H1 (cell line): ENCODE measurements around the gene NMUR1. TPM values are rescaled to one million over a fixed set of nuclear protein-coding genes. Genes with fewer than 3 reads are reported as not detected.

Experiments used
- CTCF ChIA-PET: fragments of 300-600 bp; sonication (Branson Sonifier 250); formaldehyde crosslinking; loops from one replicate; lab custom pipeline; 2021; ENCODE audit not compliant: partially characterized antibody; lab: Charles Lee
- POLR2A ChIA-PET: fragments of 300-600 bp; sonication (Branson Sonifier 250); formaldehyde crosslinking; loops from one replicate; lab custom pipeline; 2021; ENCODE audit warnings: inconsistent platforms; ENCODE audit not compliant: partially characterized antibody; lab: Charles Lee
- DNase-seq, 2 experiments: peaks; one replicate each; pipeline versions ENCODE4 v3.0.0 to v3.0.0-alpha.2; 2010 to 2022; ENCODE audit warnings: low spot score in 2 of 2, low read depth in 1 of 2, mixed read lengths in 1 of 2
- FAIRE-seq: peaks from 2 replicates; lab custom pipeline; 2011; peaks lifted over from hg19 to GRCh38; lab: Jason Lieb, UNC
- H2AFZ ChIP-seq: 2 replicates; pipeline ENCODE4 v1.8.1; 2012; ENCODE audit warnings: low read length, inconsistent platforms
- H2AK5ac ChIP-seq: 2 replicates; pipeline ENCODE4 v1.6.1; 2013; ENCODE audit warnings: low read depth, low read length
- H2BK120ac ChIP-seq: replicated peaks from 2 replicates; pipeline ENCODE3; 2013; ENCODE audit warnings: low read depth, low read length, inconsistent platforms
- H2BK12ac ChIP-seq: 2 replicates; pipeline ENCODE4 v1.6.1; 2013; ENCODE audit warnings: low read depth, low read length
- H2BK15ac ChIP-seq: 2 replicates; pipeline ENCODE4 v1.6.1; 2013; ENCODE audit warnings: low read length
- H2BK20ac ChIP-seq: 2 replicates; pipeline ENCODE4 v1.6.1; 2013; ENCODE audit warnings: low read length
- H2BK5ac ChIP-seq: 2 replicates; pipeline ENCODE4 v1.6.1; 2013; ENCODE audit warnings: low read depth, low read length
- H3K14ac ChIP-seq: 2 replicates; pipeline ENCODE4 v1.6.1; 2013; ENCODE audit warnings: inconsistent platforms; ENCODE audit not compliant: insufficient read length
- H3K18ac ChIP-seq: 2 replicates; pipeline ENCODE4 v1.6.1; 2013; ENCODE audit warnings: low read length; ENCODE audit errors: extremely low read depth
- H3K23ac ChIP-seq: 2 replicates; pipeline ENCODE4 v1.6.1; 2013; ENCODE audit warnings: inconsistent platforms; ENCODE audit not compliant: insufficient read length
- H3K23me2 ChIP-seq: 2 replicates; pipeline ENCODE4 v1.6.1; 2013; ENCODE audit warnings: low read depth, low read length
- H3K27ac ChIP-seq: 2 replicates; pipeline ENCODE4 v1.6.1; 2011; ENCODE audit warnings: low read depth, low read length, inconsistent platforms
- H3K27me3 ChIP-seq, 4 experiments: replicated peaks in 1 of 4; 1 replicate in 1 of 4; 2 replicates in 3 of 4; pipeline versions ENCODE4 v1.6.1 to v1.8.1; 2011 to 2013; ENCODE audit warnings: low read length in 3 of 4, mild to moderate bottlenecking in 3 of 4, inconsistent platforms in 2 of 4, mixed read lengths in 2 of 4, moderate library complexity in 1 of 4; ENCODE audit not compliant: control insufficient read depth in 3 of 4, insufficient read depth in 3 of 4; ENCODE audit errors: extremely low read depth in 1 of 4
- H3K36me3 ChIP-seq, 4 experiments: 2 replicates each; pipeline versions ENCODE4 v1.6.1 to v1.8.1; 2011 to 2013; ENCODE audit warnings: mild to moderate bottlenecking in 4 of 4, low read length in 3 of 4, moderate library complexity in 2 of 4, control low read depth in 1 of 4, inconsistent platforms in 1 of 4; ENCODE audit not compliant: insufficient read depth in 4 of 4, control insufficient read depth in 2 of 4
- H3K4ac ChIP-seq: replicated peaks from 2 replicates; pipeline ENCODE3; 2013; ENCODE audit warnings: low read length, low read depth, mixed read lengths, inconsistent platforms; ENCODE audit not compliant: insufficient read length
- H3K4me1 ChIP-seq, 4 experiments: replicated peaks in 1 of 4; 1 replicate in 1 of 4; 2 replicates in 3 of 4; pipeline versions ENCODE4 v1.6.1 to v1.8.1; 2011 to 2013; ENCODE audit warnings: low read length in 3 of 4, inconsistent platforms in 2 of 4, mixed read lengths in 1 of 4; ENCODE audit not compliant: insufficient read depth in 4 of 4, control insufficient read depth in 3 of 4
- H3K4me2 ChIP-seq, 2 experiments: 2 replicates each; pipeline versions ENCODE4 v1.6.1 to v1.8.1; 2011 to 2013; ENCODE audit warnings: low read depth in 2 of 2, low read length in 2 of 2, control low read depth in 1 of 2, inconsistent platforms in 1 of 2, mild to moderate bottlenecking in 1 of 2; ENCODE audit not compliant: insufficient read depth in 1 of 2
- H3K4me3 ChIP-seq, 4 experiments: fragments of 200-600, 300-600 bp in 1 of 4; sonication (generic), shearing (Covaris generic), sonication (Bioruptor Twin) in 1 of 4; 2 replicates each; pipeline versions ENCODE4 v1.5.1 to v1.8.1; 2011 to 2016; ENCODE audit warnings: low read length in 4 of 4, low read depth in 3 of 4, control low read depth in 2 of 4, inconsistent platforms in 2 of 4, mild to moderate bottlenecking in 2 of 4, mixed read lengths in 1 of 4, moderate library complexity in 1 of 4; ENCODE audit not compliant: insufficient read depth in 2 of 4; ENCODE audit errors: extremely low read depth in 1 of 4
- H3K56ac ChIP-seq: replicated peaks from 2 replicates; pipeline ENCODE3; 2013; ENCODE audit warnings: low read depth, mild to moderate bottlenecking, mixed read lengths, low read length, inconsistent platforms; ENCODE audit not compliant: insufficient read length
- H3K79me1 ChIP-seq: 2 replicates; pipeline ENCODE4 v1.6.1; 2013; ENCODE audit warnings: low read depth, low read length, control low read depth
- H3K79me2 ChIP-seq, 2 experiments: 2 replicates each; pipeline versions ENCODE4 v1.6.1 to v1.8.1; 2012 to 2013; ENCODE audit warnings: low read length in 2 of 2, mild to moderate bottlenecking in 2 of 2, inconsistent platforms in 1 of 2; ENCODE audit not compliant: insufficient read depth in 2 of 2, control insufficient read depth in 1 of 2
- H3K9ac ChIP-seq, 4 experiments: replicated peaks in 1 of 4; 1 replicate in 1 of 4; 2 replicates in 3 of 4; pipeline versions ENCODE4 v1.6.1 to v1.8.1; 2011 to 2013; ENCODE audit warnings: low read depth in 3 of 4, low read length in 3 of 4, control low read depth in 2 of 4, mild to moderate bottlenecking in 2 of 4, moderate library complexity in 2 of 4, inconsistent platforms in 1 of 4; ENCODE audit errors: extremely low read depth in 1 of 4
- H3K9me3 ChIP-seq, 2 experiments: 2 replicates each; pipeline versions ENCODE4 v1.6.1 to v1.8.1; 2012 to 2013; ENCODE audit warnings: mild to moderate bottlenecking in 2 of 2, moderate library complexity in 2 of 2, control low read depth in 1 of 2, inconsistent platforms in 1 of 2, low read depth in 1 of 2, low read length in 1 of 2, mixed read lengths in 1 of 2; ENCODE audit not compliant: insufficient read depth in 2 of 2
- H4K20me1 ChIP-seq, 2 experiments: replicated peaks in 1 of 2; 2 replicates each; pipeline versions ENCODE3 to v1.8.1; 2011 to 2013; ENCODE audit warnings: inconsistent platforms in 2 of 2, low read length in 2 of 2, mild to moderate bottlenecking in 1 of 2; ENCODE audit not compliant: insufficient read depth in 2 of 2, control insufficient read depth in 1 of 2
- H4K5ac ChIP-seq: 2 replicates; pipeline ENCODE4 v1.6.1; 2013; ENCODE audit warnings: low read length, low read depth, mixed read lengths, inconsistent platforms; ENCODE audit not compliant: insufficient read length
- H4K8ac ChIP-seq: 2 replicates; pipeline ENCODE4 v1.8.0; 2013; ENCODE audit warnings: mild to moderate bottlenecking, moderate library complexity, low read length, inconsistent platforms; ENCODE audit not compliant: insufficient read depth; ENCODE audit errors: extremely low read depth
- H4K91ac ChIP-seq: replicated peaks from 2 replicates; pipeline ENCODE3; 2013; ENCODE audit warnings: low read length, mixed read lengths, inconsistent platforms; ENCODE audit not compliant: insufficient read length
- SAP30 ChIP-seq: fragments of 300-600 bp; sonication (generic); IDR thresholded peaks from 2 replicates; pipeline ENCODE4 v1.7.1; 2012; ENCODE audit warnings: low read length, moderate library complexity, mild to moderate bottlenecking, inconsistent platforms; ENCODE audit not compliant: insufficient read depth, insufficient replicate concordance
- WGBS, 2 experiments: shearing (Covaris generic) in 1 of 2; methylation state at CpG; one replicate each; pipeline versions ENCODE4 v1.1.6 to v1.1.7; 2013 to 2015; ENCODE audit warnings: low lambda C conversion rate in 2 of 2, mixed read lengths in 2 of 2, inconsistent platforms in 1 of 2, low coverage in 1 of 2, missing lambda C conversion rate in 1 of 2; ENCODE audit not compliant: insufficient replicate concordance in 2 of 2, insufficient coverage in 1 of 2, insufficient read length in 1 of 2; ENCODE audit errors: extremely low coverage in 1 of 2, missing lambda C conversion rate in 1 of 2; 5-methylcytosine and 5-hydroxymethylcytosine counted together
- polyA plus RNA-seq, 7 experiments: library from polyadenylated mRNA; depleted of rRNA in 3 of 7; stranded (reverse) in 5 of 7; unstranded in 2 of 7; fragments of >200 nt in 5 of 7; fragments of 200-250 nt in 2 of 7; gene quantifications; 1 replicate in 5 of 7; 2 replicates in 1 of 7; 4 replicates in 1 of 7; pipeline versions ENCODE4 v1.2.1 to v1.2.3, GENCODE V29; 2011 to 2013; ENCODE audit warnings: missing spikeins in 2 of 7, mixed read lengths in 2 of 7
- total RNA-seq: library from RNA; stranded (reverse); fragmentation: NEBNext Ultra II Directional; extraction: Animal tissue kit (Norgen Biotek cat#: 25700); gene quantifications from 2 replicates; pipeline ENCODE4 v1.2.1, GENCODE V29; 2021
- TF ChIP-seq, protein P1 (sequence below): IDR thresholded peaks from 2 replicates; pipeline ENCODE4 v1.6.1; 2011; ENCODE audit warnings: low read length, improper control_type of control experiment

NMUR1 gene
- total and polyA plus RNA-seq, 2 of the 8 experiments (the other 6 are each of a cell fraction or from before 2014, with no cell fraction given) = 0.56 to 1.5 TPM

DNA sequence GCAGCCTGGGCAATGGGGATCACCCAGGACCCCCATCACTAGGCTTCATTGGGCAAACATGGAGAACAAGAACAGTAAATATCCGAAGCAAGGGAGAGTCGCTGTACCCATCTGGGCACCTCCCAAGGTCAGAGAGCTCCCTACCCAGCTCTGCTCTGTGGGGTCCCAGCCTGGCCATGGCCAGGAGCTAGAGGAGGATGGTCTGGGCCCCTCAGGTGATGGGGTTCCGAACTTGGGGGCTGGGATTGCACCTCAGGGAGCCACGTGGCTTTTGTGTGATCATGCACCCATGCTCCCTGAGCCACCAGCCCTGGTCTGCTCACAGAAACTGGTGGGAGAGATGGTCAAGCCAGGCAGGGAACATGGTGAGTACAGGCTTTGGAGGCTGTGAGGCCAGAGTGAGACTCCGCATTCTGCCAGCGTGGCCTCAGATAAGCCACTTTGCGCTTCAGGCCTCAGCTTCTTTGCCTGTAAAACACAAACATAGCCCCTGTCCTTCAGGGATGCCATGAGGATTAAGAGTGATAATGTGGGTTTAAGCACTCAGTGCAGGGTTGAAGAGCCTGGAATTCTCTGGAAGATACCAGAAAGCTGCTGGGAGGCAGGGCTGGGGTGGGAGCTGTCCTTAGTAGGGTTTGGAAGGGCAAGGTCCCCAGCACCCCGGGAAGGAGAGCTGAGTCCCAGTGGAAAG lies 3.0 kb upstream of the NMUR1 start:
- no peaks in the 10 kb centered on the region for H3K79me1 ChIP-seq
- POLR2A ChIA-PET = interaction anchor here (0.5 to 1.9 kb wide), 9 partner anchors 9 to 80 kb away, joined by 3 to 6 read pairs (median 3); no protein-coding TSS in a partner anchor

More for the DNA sequence above, 3.0 kb upstream of the NMUR1 start:
- no peak overlapping the region for H4K91ac ChIP-seq
- H3K23ac ChIP-seq = no peak overlapping the region
- H2BK120ac ChIP-seq = no peak overlapping the region
- H2BK5ac ChIP-seq = peak overlapping the region; percentile 45; the same call in 1 of the 2 replicates
- H3K56ac ChIP-seq = no peak overlapping the region
- peak overlapping the region; percentile 10; the same call in 1 of the 2 replicates for H2BK15ac ChIP-seq
- no peak for FAIRE-seq
- peak overlapping the region; percentile 78; the same call in 1 of the 2 replicates for H3K18ac ChIP-seq
- H4K20me1 ChIP-seq = no peaks in the 10 kb centered on the region
- no peak overlapping the region; a peak in 1 of 7 replicates for H3K9ac ChIP-seq
- H4K5ac ChIP-seq = no peak overlapping the region
- H3K4me2 ChIP-seq = no peak overlapping the region
- 0 out of 2 replicates have a peak overlapping the region, but pooled peaks have one; percentile 92 for H2BK12ac ChIP-seq
- peaks cover 1 to 18% (median 16%) of the 10 kb centered on the region in 4 experiments for H3K27me3 ChIP-seq
- H3K23me2 ChIP-seq = peaks cover 3% of the 10 kb centered on the region; the same call in 1 of the 2 replicates
- H4K8ac ChIP-seq = no peak overlapping the region; the same call in 1 of the 2 replicates
- TF ChIP-seq SAP30 = no peak
- TF ChIP-seq, protein P1, sequence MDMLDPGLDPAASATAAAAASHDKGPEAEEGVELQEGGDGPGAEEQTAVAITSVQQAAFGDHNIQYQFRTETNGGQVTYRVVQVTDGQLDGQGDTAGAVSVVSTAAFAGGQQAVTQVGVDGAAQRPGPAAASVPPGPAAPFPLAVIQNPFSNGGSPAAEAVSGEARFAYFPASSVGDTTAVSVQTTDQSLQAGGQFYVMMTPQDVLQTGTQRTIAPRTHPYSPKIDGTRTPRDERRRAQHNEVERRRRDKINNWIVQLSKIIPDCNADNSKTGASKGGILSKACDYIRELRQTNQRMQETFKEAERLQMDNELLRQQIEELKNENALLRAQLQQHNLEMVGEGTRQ = no peak
- no peak for DNase-seq
- no peak overlapping the region for H2AFZ ChIP-seq
- H3K4ac ChIP-seq = no peak overlapping the region
- WGBS, 2 experiments = 90% methylated on average over 8 of the region's 8 CpGs; no CpG with 5 or more reads in 1 of the 2 experiments
- H3K27ac ChIP-seq = no peak overlapping the region
- no peak overlapping the region; the same call in 1 of the 2 replicates for H2AK5ac ChIP-seq
- H3K4me1 ChIP-seq = peaks cover 0 to 7% (median 3%) of the 10 kb centered on the region in 4 experiments; a peak in 2 of 7 replicates
- no peak overlapping the region for H3K4me3 ChIP-seq
- CTCF ChIA-PET = interaction anchor here (0.5 to 5.8 kb wide), 19 partner anchors 7 to 188 kb away, joined by 3 to 49 read pairs (median 6); no protein-coding TSS in a partner anchor
- no peak overlapping the region for H3K14ac ChIP-seq
- peak overlapping the region; percentile 32; the same call in 1 of the 2 replicates for H2BK20ac ChIP-seq
- no peaks in the 10 kb centered on the region for H3K36me3 ChIP-seq
- no peaks in the 10 kb centered on the region for H3K9me3 ChIP-seq
- no peaks in the 10 kb centered on the region for H3K79me2 ChIP-seq
